A549 (cell line): ENCODE data around the gene CRYGC.

ENCODE experiments used
- CTCF ChIP-seq: fragments of >200 bp; sonication (Bioruptor Twin); formaldehyde crosslinking; IDR thresholded peaks from 3 replicates; pipeline ENCODE4 v1.5.1; 2016
- JUN ChIP-seq, 2 experiments: fragments of >200 bp; sonication (Bioruptor Twin); formaldehyde crosslinking; IDR thresholded peaks; 2 replicates in 1 of 2; 3 replicates in 1 of 2; pipeline ENCODE4 v1.6.1; 2016 to 2017
- KDM1A ChIP-seq: fragments of 200-600 bp; sonication (generic); IDR thresholded peaks from 2 replicates; pipeline ENCODE4 v1.6.1; 2016; ENCODE audit warnings: low read depth, mild to moderate bottlenecking
- SREBF2 ChIP-seq: fragments of 450-650 bp; IDR thresholded peaks from 2 replicates; pipeline ENCODE4 v1.6.1; 2014; ENCODE audit warnings: mild to moderate bottlenecking, moderate library complexity

GRCh38 chr2:208146006-208146405 lies 16.4 kb upstream of the CRYGC start, which contains the start of gene CRYGB:
- no peak for TF ChIP-seq SREBF2
- TF ChIP-seq KDM1A = no peak
- TF ChIP-seq JUN (IDR thresholded peaks at IDR 0.05) = no peak
- no peak for TF ChIP-seq CTCF
